NB4 (cell line): ENCODE data around the gene USP46.

ENCODE experiments used
- CTCF ChIP-seq: IDR thresholded peaks from one replicate; pipeline ENCODE4 v1.5.1; 2012; ENCODE audit warnings: low read depth, low read length
- MYC ChIP-seq: IDR thresholded peaks from 2 replicates; pipeline ENCODE4 v1.6.1; 2011; ENCODE audit warnings: low read depth, low read length
- POLR2A ChIP-seq: IDR thresholded peaks from 2 replicates; pipeline ENCODE4 v1.6.1; 2011; ENCODE audit warnings: mild to moderate bottlenecking; ENCODE audit not compliant: insufficient read length; ENCODE audit errors: extremely low read depth
- TF ChIP-seq, protein P1 (sequence below): IDR thresholded peaks from 2 replicates; pipeline ENCODE4 v1.6.1; 2011; ENCODE audit warnings: low read depth, low read length

DNA sequence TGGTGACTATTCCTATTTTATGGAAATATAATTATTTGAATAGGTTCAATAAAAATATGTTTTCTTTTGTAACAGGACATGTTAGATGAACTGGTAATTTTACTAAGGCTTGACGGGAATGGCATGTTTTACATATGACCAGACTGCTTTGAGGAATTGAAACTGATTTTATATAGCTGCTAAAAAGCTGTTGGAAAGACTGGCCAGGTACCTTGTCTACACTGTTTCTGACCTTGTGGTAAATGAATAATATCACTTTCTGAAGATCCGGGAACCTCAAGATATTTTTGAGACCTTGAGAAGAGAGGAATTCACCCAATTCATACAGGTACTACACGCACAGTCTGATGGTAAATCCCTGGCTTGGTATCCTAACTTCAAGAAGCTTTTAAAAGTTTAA, 42.1 kb upstream of the USP46 start:
- TF ChIP-seq, protein P1, sequence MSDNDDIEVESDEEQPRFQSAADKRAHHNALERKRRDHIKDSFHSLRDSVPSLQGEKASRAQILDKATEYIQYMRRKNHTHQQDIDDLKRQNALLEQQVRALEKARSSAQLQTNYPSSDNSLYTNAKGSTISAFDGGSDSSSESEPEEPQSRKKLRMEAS, result no peak
- TF ChIP-seq CTCF (no peak), POLR2A (no peak), MYC (no peak)
